Stimulated activated CD8-positive, alpha-beta memory T cell treated with anti-CD3 and anti-CD28 coated beads, Interleukin-7, amount 100 ng/mL, for 48 hours (primary cell): ENCODE data around the gene F13A1.
"Not testable (repeated sequence)": the region's sequence is repeated elsewhere in the genome, so short reads cannot be mapped to it uniquely, and the experiment has no call there.

ENCODE experiments used
- DNase-seq, 2 donors: peaks; one replicate each; pipeline ENCODE4 v3.0.0-alpha.2; 2020; ENCODE audit warnings: low read depth in 1 of 2; ENCODE audit errors: extremely low read depth in 1 of 2

The F13A1 gene

GRCh38 chr6:6317825-6318733 lies 2.4 kb downstream of the F13A1 start:
- DNase-seq: no peak

- DNase-seq: no peak
Measured at GRCh38 chr6:6317386-6317785, 3.1 kb downstream of the F13A1 start.

DNA sequence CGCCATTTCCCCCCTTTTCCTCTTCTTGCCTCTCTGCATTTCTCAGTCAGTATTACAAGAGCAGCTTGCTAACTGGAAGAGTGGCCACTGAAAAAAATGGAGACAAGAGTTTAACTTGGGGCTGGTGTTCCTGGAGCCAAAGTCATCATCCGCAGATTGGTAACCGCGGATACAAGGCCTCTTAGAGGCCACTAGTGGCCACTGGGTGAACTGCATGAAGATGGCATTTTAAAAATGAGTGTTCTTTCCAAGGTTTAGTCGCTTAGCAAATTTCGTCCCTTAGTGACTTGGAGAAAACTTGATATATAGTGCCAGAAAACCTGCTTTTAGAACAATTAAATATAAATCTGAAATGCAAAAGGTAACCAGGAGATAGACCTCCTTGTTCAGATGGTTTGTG lies 4.8 kb downstream of the F13A1 start:
- peak in 1 of 2 donors; percentile 6 for DNase-seq

DNA sequence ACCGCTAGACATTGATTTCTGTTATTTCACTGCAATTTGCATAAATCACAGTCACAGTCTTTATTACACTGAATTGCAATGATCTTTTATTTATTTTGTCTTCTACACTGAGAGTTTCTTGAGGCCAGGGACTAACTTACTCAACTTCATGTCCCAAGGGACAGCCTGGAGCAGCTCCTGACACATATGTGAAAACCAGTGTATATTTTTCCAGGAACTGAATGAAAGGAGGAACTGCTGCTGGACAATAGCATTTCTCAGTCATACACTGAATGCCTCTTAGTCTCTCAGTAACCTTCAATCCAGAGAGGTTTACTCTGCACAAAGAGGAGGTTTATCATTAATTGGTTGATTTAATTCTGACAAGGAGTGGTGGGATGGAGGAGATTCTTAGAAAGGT lies 5.9 kb downstream of the F13A1 start:
- no peak for DNase-seq

- DNase-seq: no peak
Measured at GRCh38 chr6:6312901-6313441, 7.5 kb downstream of the F13A1 start.

GRCh38 chr6:6305575-6305974 lies 14.9 kb downstream of the F13A1 start:
- no peak for DNase-seq

DNA sequence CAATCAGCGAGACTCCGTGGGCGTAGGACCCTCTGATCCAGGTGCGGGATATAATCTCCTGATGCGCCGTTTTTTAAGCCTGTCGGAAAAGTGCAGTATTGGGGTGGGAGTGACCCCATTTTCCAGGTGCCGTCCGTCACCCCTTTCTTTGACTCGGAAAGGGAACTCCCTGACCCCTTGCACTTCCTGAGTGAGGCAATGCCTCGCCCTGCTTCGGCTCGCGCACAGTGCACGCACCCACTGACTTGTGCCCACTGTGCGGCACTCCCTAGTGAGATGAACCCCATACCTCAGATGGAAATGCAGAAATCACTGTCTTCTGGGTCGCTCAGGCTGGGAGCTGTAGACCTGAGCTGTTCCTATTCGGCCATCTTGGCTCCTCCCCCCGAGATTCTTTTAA lies 20.1 kb downstream of the F13A1 start:
- not testable (repeated sequence) for DNase-seq

- no peak for DNase-seq
Measured at GRCh38 chr6:6293317-6293716, 27.1 kb downstream of the F13A1 start.

DNA sequence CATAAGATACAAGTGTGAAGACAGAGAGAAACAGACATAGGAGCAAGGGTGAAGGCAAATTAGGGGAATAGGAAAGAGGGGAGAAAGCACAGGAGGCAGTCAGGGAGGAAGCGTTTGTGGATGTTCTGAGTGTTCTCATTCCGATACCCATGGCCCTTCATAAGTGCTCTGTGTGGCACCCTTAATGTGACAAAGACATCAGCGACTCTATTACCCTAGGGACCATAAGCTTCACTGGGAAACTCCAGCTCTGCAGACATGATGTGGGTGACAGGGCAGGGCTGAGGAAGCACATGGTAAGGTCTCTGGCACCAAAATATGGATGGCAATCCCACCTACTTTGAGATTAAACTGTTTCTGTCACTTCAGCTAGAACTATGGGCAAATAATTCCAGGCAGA lies 33.0 kb downstream of the F13A1 start:
- DNase-seq: no peak

DNA sequence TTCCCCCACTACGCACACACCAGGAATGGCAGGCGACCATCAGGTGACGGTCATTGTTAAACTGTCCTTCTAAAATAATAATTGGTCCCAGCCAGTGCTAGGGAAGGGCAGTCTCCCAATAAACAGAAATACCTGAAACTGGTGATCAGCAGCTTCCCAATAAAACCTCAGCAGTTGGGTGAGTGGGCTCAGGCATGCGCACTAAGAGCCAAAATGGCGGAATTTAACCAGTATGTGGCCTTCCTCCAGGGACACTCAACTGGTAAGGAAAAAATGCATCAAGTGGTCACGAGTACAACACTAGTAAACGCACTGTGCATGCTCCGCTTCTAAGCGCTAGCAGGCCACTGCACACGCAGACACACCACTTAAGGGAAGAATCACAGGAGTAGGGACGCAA lies 34.8 kb downstream of the F13A1 start:
- DNase-seq: no peak

DNA sequence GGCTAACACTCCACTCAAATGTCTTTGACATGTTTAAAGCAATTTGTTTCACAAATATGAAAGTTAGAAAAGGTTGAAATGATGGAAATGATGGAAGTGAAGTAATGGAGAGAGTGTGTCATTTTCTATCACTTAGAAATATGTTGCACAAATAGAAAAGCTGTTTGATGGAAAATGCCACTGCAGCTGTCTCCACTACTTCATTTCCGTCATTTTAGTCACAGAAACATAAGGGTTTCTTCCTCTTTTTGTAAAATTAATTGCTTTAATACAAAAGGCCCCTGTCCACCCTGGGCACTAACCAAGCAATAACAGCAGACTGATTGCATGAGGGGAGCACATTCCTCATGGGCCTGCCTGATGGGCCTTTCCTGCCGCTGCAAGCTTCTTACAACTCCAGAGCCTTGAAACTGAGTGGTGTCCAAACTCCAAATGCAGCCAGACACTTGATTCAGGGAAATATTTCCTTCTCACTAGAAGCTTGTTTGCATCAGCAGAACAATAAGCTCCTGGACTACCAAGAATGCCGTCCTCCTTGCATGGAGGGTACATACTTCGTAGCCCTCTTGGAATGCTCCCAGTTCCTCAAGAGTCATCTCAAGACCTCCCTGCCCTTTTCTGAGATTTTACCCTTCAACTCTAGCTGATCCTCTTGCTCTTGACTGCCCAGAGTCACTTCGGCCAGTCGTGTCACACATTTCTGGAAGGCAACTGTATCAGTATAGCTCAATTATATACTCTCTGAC lies 36.1 kb downstream of the F13A1 start:
- DNase-seq: no peak

- no peak for DNase-seq
Measured at GRCh38 chr6:6283746-6284145, 36.7 kb downstream of the F13A1 start.

- DNase-seq: no peak
Measured at GRCh38 chr6:6282716-6283115, 37.7 kb downstream of the F13A1 start.

GRCh38 chr6:6277413-6277812 lies 43.0 kb downstream of the F13A1 start:
- DNase-seq: no peak

- no peak for DNase-seq
Measured at GRCh38 chr6:6270948-6271535, 49.4 kb downstream of the F13A1 start.

GRCh38 chr6:6260196-6260722 lies 60.2 kb downstream of the F13A1 start:
- no peak for DNase-seq

GRCh38 chr6:6256886-6257285 lies 63.6 kb downstream of the F13A1 start:
- DNase-seq: no peak

DNA sequence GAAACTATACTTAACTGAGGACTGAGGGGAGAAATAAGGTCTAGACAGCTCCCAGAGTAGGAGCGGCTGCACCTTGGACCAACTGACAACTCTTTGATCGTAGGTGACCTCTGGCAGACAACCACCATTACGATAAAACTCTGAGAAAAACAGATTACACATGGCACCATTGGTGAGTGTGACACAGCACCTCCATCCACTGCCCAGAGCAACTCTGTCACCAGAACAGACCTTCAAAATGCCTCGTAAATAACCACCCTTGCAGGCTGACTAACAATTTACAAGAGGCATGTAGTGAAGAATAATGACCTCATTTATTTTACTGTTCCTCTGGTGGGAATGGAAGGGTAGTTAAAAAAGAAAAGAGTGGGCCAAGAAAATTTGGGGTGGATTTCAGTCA lies 64.2 kb downstream of the F13A1 start:
- no peak for DNase-seq

- DNase-seq: no peak
Measured at GRCh38 chr6:6251555-6252280, 68.7 kb downstream of the F13A1 start.

GRCh38 chr6:6248651-6249050 lies 71.8 kb downstream of the F13A1 start:
- no peak for DNase-seq

DNA sequence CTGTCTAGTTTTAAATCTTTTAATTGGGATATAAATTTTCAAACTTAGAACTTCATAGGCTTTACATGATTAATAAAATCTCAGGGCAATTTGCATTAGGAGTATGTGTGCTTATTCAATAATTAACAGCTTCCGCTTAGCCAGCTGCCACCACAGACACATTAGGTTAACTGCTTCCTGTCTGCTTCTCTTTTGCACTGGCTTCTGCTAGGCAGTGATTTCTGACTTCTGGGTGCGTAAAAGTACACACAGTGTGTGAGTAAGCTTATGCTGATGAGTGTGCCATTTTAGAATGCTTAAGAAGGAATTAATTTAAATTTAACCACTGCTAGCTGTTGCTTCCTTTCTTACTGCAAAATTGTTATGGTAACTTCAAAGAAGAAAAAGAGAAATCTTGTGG lies 73.9 kb downstream of the F13A1 start:
- no peak for DNase-seq
